ENCODE data around the gene RNF145.

DNA sequence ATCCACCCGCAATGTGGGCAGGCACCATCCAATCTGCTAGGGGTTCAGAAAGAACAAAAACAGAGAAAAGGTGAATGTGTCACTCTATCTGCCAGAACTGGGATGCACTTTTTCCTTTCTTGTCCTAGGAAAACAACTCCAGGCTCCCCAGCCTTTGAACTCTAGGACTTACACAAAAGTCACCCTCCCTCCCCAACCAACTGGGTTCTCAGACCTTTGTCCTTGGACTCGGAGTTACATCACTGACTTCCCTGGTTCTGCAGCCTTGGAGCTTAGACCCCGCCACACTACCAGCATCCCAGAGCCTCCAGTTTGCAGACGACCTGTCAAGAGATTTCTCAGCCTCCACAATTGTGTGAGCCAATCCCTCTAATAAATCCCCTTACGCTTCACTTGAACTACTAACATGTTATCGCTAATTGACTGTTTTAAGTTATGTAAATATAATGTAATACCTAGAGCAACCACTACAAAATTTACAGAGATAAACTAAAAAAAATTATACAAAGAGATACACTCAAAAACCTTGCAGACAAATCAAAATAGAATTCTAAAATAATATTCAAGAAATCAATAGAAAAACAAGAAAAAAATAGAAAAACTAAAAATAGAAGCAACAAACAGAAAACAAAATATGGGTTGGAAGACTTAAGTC lies 48.4 kb upstream of the RNF145 start:
- TF ChIP-seq, protein P1, sequence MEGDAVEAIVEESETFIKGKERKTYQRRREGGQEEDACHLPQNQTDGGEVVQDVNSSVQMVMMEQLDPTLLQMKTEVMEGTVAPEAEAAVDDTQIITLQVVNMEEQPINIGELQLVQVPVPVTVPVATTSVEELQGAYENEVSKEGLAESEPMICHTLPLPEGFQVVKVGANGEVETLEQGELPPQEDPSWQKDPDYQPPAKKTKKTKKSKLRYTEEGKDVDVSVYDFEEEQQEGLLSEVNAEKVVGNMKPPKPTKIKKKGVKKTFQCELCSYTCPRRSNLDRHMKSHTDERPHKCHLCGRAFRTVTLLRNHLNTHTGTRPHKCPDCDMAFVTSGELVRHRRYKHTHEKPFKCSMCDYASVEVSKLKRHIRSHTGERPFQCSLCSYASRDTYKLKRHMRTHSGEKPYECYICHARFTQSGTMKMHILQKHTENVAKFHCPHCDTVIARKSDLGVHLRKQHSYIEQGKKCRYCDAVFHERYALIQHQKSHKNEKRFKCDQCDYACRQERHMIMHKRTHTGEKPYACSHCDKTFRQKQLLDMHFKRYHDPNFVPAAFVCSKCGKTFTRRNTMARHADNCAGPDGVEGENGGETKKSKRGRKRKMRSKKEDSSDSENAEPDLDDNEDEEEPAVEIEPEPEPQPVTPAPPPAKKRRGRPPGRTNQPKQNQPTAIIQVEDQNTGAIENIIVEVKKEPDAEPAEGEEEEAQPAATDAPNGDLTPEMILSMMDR (IDR thresholded peaks at IDR 0.05; ENCODE audit: low read length) = no peak
- TF ChIP-seq EZH2 (optimal IDR thresholded peaks at IDR 0.05; ENCODE audit: low read depth, low read length) = no peak

Measured in MM.1S (cell line).